Vagina (tissue), 2 donors: ENCODE measurements around the gene LCOR.

Experiments used
- POLR2A ChIP-seq, 2 donors: fragments of 450-650 bp; IDR thresholded peaks; one replicate each; pipeline ENCODE4 v1.6.1; 2017; ENCODE audit warnings: antibody characterized with exemption in 2 of 2, mild to moderate bottlenecking in 2 of 2, moderate library complexity in 2 of 2
- POLR2AphosphoS5 ChIP-seq, 2 donors: sonication (generic); formaldehyde crosslinking; IDR thresholded peaks; one replicate each; pipeline ENCODE4 v1.9.0; 2017; ENCODE audit warnings: antibody characterized with exemption in 2 of 2, mild to moderate bottlenecking in 2 of 2, low read depth in 1 of 2; ENCODE audit not compliant: insufficient read depth in 1 of 2
- TF ChIP-seq, protein P1 (sequence below), 3 experiments: fragments of 450-650 bp in 2 of 3; fragments of 200-600 bp in 1 of 3; sonication (generic) in 1 of 3; IDR thresholded peaks; one replicate each; pipeline ENCODE4 v1.5.1; 2017 to 2019; ENCODE audit warnings: antibody characterized with exemption in 3 of 3, mild to moderate bottlenecking in 2 of 3, moderate library complexity in 2 of 3

DNA sequence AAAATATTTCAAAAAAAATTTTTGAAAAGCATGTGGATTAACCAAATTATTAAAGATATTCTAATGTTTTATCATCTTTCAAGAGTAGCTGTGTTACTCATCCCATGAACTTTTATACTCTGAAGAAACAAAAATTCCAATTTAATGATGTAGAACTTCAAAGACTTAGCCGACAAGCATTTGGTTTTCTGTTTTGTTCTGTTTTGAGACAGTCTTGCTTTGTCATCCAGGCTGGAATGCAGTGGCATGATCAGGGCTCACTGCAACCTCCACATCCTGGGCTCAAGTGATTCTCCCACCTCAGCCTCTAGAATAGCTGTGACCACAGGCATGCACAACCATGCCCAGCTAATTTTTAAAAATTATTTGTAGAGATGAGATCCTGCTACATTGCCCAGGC is 17.8 kb upstream of the LCOR start:
- TF ChIP-seq, protein P1, sequence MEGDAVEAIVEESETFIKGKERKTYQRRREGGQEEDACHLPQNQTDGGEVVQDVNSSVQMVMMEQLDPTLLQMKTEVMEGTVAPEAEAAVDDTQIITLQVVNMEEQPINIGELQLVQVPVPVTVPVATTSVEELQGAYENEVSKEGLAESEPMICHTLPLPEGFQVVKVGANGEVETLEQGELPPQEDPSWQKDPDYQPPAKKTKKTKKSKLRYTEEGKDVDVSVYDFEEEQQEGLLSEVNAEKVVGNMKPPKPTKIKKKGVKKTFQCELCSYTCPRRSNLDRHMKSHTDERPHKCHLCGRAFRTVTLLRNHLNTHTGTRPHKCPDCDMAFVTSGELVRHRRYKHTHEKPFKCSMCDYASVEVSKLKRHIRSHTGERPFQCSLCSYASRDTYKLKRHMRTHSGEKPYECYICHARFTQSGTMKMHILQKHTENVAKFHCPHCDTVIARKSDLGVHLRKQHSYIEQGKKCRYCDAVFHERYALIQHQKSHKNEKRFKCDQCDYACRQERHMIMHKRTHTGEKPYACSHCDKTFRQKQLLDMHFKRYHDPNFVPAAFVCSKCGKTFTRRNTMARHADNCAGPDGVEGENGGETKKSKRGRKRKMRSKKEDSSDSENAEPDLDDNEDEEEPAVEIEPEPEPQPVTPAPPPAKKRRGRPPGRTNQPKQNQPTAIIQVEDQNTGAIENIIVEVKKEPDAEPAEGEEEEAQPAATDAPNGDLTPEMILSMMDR (IDR thresholded peaks at IDR 0.05), result no peak
- no peak for TF ChIP-seq POLR2AphosphoS5 (IDR thresholded peaks at IDR 0.05; ENCODE audit: insufficient read depth in 1 of 2, low read depth in 1 of 2)
- TF ChIP-seq POLR2A (IDR thresholded peaks at IDR 0.05), result no peak
